Umbilical cord (tissue), 2 donors: ENCODE results near the gene SPI1. TPM values are rescaled to one million over a fixed set of nuclear protein-coding genes. Genes with fewer than 3 reads are reported as not detected.

Experiments used
- DNase-seq: peaks from one replicate; pipeline ENCODE4 v3.0.0-alpha.2; 2015; ENCODE audit warnings: low spot score
- total RNA-seq: library from RNA; depleted of rRNA; stranded (reverse); fragments of >200 nt; gene quantifications from one replicate; pipeline ENCODE4 v1.2.3, GENCODE V29; 2014; ENCODE audit warnings: low replicate concordance; ENCODE audit not compliant: insufficient read depth

Gene SPI1
- total RNA-seq, result 8.2 TPM

DNA sequence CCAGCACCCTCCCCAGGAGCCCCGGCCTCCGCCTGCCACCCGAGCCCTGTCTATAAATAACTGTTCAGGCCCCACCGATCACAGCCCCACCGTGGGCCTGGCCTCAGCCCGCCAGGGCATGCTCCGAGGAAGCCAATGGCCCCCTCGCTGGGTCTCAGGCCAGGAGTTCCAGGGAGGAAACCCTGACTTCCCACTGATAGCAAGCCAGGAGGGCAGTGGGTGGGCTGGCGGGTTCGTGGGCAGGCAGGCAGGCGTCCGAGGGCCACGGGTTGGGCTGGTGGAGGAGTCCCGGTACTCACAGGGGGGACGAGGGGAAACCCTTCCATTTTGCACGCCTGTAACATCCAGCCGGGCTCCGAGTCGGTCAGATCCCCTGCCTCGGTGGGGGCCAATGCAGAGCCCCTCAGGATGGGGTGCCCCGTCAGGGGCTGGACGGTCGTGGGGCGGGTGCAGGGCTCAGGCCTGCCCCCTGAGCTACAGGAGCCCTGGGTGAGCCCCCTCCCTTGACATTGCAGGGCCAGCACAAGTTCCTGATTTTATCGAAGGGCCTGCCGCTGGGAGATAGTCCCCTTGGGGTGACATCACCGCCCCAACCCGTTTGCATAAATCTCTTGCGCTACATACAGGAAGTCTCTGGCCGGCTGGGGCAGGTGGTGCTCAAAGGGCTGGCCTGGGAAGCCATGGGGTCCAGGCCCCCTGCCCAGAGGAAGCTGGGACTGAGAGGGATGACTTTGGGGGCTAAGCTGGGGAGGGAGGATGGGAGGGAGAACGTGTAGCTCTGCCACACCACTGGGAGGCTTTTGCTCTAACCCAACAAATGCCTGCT, at the start of gene SPI1:
SPI1 (minus strand) TSS at position 538 of the 826 bp plus-strand sequence; CDS start at position 344, 194 bp downstream.
- DNase-seq, result peak; percentile 52

DNA sequence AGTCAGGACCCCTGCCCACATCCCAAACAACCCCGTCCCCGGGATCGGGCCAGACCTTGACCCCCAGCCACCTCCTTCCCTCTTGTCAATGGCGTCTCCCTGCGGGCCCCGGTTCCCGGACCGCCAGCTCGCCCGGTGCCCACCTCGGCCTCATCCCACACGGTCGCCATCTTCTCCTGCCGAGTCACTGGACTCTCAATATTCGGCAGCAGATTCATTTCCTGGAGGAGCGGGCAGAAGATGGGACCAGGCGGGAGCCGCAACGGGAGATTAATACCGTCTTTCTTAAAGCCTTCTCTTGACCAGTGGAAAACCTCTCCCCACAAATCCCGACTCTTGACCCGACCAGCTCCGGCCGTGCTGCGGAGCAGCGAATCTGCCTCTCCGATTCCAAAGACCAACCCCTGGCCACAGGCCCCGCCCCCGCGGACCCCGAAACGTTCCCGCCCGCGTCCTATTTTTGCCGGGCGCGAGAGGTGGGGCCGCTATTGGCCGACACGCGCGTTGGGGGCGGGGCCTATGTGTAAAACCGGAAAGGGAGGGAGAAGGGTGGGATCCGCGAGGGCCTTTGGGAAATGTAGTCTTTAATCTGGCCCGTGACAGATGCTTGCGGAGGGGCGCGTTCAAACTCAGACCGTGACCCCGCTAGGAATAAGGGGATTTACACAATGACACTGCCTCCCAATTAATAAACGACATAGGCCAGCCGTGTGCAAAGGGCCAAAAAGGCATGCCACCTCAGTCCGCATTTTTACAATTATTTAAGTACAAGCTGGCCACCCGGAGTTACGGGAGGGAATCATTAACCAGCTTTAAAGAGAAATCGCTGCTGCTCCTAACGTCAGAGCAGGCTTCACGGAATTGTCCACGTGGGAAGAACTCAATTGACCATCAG, 48.0 kb upstream of the SPI1 start, which contains the start of gene PSMC3:
PSMC3 (minus strand) TSS at position 378 of the 895 bp plus-strand sequence; CDS start at position 218, 160 bp downstream.
- peak; percentile 99 for DNase-seq

GRCh38 chr11:47425611-47426010, 47.3 kb upstream of the SPI1 start:
- DNase-seq, result no peak

GRCh38 chr11:47418454-47419259, 40.3 kb upstream of the SPI1 start:
- DNase-seq, result no peak

DNA sequence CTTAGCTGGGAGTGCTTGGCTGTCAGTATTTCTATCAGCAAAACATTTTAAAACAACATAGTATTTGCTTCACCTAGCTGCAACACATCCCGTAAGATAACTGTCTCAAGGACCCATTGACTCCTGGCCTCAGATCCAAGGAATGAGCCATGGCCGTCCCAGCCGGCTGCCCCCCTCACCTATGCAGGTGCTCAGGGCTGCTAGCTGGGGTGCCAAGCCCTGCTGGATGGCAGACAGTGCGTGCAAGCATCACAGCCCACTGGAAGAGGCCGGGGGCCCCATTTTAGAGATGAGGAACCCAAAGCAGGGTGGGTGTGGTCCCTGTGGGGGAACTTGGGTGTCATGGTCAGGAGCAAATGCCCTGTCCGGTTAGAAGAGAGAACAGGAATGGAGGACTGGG, 39.4 kb upstream of the SPI1 start:
- no peak for DNase-seq

DNA sequence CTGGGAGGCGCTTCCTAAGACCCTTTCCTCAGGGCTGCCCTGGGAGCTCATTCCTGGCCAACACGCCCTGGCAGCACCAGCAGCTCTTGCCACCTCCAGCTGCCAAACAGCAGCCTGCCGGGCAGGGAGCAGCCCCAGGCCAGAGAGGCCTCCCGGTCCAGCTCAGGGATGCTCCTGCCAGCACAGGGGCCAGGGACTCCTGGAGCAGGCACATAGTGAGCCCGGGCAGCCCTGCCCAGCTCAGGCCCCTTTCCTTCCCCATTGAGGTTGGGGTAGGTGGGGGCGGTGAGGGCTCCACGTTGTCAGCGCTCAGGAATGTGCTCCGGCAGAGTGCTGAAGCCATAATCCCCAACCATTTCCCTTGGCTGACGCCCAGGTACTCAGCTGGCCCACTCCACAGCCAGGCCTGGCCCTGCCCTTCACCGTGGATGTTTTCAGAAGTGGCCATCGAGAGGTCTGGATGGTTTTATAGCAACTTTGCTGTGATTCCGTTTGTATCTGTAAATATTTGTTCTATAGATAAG, 37.7 kb upstream of the SPI1 start:
- peak; percentile 96 for DNase-seq

DNA sequence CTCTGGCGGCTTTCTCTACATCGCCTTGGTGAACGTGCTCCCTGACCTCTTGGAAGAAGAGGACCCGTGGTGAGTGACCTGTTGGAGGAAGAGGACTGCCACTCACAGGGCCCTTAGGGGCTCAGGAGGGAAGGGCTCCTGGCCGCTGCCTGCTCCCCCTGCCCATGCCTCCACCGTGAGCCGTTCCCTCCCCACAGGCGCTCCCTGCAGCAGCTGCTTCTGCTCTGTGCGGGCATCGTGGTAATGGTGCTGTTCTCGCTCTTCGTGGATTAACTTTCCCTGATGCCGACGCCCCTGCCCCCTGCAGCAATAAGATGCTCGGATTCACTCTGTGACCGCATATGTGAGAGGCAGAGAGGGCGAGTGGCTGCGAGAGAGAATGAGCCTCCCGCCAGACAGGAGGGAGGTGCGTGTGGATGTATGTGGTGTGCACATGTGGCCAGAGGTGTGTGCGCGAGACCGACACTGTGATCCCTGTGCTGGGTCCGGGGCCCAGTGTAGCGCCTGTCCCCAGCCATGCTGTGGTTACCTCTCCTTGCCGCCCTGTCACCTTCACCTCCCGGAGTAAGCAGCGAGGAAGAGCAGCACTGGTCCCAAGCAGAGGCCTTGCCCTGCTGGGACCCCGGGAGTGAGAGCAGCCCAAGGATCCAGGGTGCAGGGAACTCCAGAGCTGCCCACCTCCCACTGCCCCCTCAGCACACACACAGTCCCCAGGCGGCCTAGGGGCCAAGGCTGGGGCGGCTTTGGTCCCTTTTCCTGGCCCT, 36.9 kb upstream of the SPI1 start:
- DNase-seq, result no peak

GRCh38 chr11:47414685-47415070, 36.3 kb upstream of the SPI1 start:
- no peak for DNase-seq

GRCh38 chr11:47413908-47414684, 35.7 kb upstream of the SPI1 start:
- peak; percentile 63 for DNase-seq

DNA sequence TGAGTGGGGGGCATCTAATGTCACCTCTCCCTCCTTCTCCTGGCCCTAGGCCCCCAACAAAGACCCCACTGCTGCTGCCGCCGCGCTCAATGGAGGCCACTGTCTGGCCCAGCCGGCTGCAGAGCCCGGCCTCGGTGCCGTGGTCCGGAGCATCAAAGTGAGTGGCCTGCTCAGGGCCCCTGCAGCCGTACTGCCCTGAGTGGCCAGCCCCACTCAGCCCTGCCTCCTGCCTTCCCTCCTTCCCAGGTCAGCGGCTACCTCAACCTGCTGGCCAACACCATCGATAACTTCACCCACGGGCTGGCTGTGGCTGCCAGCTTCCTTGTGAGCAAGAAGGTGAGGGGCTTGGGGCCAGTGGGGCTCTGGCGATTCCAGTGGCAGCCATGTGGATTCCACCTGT, 35.0 kb upstream of the SPI1 start:
- no peak for DNase-seq

- no peak for DNase-seq
Observed at GRCh38 chr11:47411884-47412746, 33.8 kb upstream of the SPI1 start.

DNA sequence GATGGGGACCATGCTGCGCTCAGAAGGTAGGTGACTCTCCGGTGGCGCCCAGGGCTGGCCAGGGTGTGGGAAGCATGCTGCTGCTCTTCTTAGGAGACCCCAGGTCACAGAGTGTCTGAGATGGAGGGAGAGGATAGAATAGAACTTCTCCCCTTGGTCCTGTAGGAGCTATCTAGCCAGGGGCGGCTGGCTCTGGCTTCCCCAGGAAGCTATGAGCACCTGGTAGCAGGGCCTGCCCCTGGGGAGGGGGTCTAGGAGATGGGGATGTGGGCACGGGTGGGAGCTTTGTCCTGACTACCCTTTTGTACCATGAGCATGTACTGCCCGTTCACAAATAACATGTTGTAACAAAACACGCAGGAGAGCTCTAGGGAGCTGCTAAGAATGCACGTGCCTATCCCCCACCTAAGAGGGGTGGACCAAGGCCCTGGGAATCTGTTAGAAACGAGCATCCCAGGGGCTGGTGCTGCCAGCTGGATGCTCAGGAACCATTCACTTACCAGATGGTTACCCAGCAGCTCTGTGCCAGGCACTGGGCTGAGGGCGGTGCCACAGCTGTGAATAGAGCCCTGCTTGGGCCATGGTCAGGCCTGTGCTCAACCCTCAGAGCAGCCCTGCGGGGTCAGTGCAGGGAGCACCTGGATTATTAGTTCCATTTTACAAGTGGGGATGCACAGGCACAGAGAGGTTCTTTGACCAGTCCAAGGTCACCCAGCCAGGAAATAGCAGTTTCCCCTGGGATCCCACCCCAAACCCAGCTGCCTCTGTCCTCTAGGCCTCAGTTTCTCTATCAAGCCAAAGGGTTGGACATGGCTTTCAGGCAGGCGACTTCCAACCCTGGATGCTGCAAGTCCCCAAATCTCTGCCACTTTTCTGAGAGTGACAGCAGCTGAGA, 32.3 kb upstream of the SPI1 start:
- no peak for DNase-seq

DNA sequence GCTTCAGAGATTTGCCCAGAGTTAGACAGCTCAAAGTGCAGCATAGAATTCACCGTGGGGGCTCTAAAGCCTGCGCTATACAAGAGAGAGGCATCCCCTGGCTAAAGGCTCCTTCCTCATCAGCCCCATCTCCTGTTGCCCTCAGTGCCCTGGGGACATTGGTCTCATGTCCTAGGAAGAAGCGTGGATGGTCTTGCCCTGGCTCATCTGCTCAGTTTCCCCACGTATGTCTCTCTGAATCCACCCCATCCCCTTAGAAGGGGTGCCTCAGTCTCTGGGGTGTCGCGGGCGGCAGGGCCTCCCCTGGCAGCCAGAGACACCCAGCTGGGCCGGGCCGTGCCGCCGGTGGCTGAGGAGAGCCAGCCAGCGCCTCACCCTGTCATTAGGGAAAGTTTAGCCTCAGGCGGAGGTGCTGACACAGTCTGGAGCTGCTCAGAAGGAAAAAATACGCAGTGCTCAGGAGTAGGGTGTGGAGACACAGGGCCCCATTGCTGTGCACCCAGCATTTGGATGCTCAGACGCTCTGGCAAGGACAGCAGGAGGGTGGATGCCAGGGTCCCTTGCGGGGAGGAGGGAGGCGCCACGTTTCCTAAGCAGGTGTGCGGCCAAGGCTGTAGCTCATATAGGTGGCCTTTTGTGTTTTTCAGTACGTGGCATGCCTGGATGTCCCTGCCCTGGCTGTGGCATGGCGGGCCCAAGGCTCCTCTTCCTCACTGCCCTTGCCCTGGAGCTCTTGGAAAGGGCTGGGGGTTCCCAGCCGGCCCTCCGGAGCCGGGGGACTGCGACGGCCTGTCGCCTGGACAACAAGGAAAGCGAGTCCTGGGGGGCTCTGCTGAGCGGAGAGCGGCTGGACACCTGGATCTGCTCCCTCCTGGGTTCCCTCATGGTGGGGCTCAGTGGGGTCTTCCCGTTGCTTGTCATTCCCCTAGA, 31.4 kb upstream of the SPI1 start:
- DNase-seq, result peak; percentile 47

DNA sequence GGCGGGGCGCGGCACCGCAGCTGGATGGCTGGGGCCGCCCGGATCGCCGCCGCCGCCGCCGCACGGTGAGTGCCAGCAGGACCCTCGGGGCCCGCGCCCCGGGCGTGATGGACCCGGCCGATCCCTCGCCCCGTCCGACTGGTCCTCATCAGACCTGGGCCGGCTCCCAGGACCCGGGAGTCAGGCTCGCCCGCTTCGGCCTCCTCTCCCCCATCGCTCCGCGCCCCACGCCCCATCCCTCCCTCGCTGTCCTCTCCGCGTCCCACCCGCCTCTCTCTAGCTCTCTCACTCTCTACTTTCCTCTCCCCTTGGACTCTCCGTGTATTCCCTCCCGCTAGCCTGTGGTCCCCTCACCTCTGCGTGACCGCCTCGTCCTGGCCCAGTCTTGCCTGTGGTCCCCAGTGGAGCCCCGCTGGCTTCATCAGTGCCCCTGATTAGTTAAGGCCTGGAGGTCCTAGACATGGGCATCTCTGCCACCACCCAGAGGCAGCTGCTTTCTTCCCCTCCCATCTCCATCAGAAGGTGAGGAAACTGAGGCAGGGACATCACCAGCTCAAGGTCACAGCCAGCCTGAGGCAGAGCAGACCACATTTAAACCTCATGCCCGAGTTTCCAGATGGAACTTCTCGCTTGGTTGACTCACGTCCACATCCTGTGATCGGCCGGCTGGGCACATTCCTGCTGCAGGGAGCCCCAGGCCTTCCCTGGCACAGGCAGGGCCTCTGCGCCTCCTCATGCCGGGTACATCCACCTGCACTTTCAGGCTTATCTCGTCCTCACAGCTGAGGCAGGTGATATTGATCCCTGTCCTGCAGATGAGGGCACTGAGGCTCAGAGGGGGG, 30.5 kb upstream of the SPI1 start:
- DNase-seq, result peak; percentile 77

- peak; percentile 97 for DNase-seq
Observed at GRCh38 chr11:47407746-47408590, 29.6 kb upstream of the SPI1 start, which contains the start of gene SLC39A13. Gene SLC39A13, plus strand, starts transcription at chr11:47408590. Its CDS starts 1,505 bp downstream, at chr11:47410095.
